TTC549 (cell line): ENCODE data around the gene CACNA1I.

Experiments
- FAIRE-seq: peaks from 2 replicates; lab custom pipeline; 2012; peaks lifted over from hg19 to GRCh38; lab: Jason Lieb, UNC

Gene CACNA1I

DNA sequence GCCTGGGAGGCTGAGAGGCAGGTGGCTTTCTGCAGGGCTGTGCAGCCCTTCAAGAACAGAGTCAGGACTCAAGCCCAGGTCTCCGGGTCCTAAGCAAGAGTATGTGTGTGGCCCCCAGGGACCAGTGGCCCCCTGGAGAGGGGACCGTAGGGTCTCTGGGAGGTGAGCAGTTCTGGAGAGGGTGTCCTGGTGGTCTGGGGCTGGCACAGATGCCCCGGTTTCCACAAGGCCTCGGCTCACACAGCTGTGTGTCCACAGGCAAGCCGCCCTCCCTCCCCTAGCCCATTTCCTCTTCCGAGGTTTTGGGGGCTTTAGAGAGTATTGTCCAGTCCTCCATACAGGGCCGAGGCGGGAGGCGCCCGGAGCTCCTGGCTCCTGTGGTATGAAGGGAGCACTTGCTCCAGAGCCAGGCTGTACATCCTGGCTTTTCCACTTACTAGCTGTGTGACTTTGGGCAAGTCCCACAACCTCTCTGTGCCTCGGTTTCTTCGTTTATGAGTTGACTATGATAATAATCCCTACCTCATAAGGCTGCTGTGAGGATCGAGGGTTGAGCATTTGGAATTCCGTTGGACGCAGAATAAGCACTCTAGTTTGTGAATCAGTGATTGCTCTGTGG is 34.6 kb upstream of the CACNA1I start:
- FAIRE-seq = no peak

DNA sequence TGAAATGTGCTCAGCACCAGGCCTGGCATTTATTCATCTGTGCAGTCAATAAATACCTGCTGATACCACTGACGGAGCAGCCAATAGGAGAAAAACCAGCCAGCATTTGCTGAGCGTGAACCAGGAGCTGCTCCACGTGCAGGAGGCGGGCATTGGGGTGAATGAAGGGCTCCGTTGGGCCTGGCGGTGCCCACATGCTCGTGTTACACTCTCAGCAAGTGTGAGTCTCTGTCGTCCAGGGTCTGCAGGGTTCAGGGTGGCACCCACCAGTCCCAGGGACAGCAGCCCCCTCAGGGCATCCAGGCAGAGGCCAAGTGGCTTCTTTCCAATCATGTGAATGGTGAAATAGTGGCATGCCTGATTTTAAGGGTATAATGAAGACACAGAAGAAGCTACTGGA is 33.8 kb upstream of the CACNA1I start:
- no peak for FAIRE-seq

DNA sequence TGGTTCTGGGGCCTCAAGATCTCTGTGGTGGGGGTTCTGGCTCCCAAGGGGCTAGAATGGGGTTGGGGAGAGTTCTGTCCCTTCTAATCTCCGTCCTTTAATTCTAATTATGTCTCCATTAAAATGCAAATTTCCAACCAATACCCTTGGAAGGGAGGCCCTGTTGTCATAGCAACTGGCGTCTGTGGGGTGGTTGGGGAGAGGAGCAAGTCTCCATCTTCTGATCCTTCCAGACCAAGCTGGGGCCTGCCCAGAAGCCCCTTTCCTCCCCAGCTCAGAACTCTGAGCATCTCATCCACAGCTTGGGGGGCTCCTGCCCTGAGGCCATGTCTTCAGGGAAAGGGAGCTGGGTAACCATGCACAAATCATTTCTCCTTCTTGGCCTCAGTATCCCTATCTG is 32.6 kb upstream of the CACNA1I start:
- no peak for FAIRE-seq

DNA sequence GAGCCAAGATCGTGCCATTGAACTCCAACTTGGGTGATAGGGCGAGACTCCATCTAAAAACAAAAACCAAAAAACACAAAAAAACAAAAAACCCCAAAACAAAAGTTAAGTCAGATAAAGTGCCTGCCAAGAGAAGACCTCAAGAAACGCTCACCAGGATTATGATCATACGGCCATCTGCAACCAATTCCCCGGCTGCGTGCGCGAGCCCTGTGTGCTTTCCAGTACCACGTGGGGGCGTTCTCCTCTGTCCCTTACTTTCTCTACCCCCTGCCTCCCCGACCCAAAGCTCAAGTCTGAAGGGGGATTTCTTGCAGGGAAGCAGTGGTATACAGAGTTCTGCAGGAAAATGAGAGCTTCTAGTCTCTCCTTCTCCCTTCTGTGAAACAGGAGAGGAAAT is 27.5 kb upstream of the CACNA1I start:
- FAIRE-seq = no peak

DNA sequence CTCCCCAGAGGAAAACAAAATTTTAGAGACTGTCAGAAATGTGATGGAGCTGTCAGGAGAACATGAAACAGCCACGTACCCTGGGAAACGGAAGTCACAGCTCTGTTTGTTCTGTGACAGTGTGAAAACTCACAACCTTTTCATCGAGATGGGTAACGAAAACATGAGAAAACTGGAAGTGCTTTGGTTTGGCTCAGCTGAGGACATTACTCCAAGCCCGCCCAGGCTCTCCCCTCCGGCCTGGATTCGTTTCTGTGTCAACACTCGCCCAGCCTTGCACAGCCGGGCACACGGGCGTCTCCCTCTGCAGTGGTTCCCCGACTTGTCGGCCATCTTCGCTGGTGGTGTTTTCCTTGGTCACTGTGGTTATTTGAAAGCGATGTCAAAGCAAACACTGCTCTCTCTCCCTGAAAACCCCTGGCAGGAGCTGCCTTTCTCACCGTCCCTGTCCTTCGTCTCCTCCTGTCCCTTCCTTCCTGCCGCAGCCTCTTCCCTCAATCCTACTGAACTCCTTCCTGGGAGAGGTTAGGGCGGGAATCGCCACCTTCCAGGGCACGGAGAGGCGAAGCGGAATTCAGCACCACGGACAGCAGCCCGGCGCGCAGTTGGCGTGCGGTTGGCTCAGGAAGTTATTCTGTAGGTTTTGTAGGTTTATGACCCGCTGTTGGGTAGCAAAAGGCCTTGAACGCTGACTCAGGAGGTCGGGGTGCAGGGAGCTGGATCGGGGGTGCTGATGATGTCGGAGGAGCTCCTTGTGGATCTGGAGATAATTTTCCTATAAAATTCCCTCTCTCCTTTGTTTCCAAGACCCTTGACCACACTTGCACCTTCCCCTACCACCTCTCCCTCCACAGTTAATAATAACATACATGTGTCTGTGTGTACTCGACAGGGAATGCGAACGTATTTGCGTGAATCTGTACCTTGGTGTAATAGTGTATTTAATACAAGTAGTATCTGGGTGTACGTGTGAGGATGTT is 24.9 kb upstream of the CACNA1I start:
- no peak for FAIRE-seq

DNA sequence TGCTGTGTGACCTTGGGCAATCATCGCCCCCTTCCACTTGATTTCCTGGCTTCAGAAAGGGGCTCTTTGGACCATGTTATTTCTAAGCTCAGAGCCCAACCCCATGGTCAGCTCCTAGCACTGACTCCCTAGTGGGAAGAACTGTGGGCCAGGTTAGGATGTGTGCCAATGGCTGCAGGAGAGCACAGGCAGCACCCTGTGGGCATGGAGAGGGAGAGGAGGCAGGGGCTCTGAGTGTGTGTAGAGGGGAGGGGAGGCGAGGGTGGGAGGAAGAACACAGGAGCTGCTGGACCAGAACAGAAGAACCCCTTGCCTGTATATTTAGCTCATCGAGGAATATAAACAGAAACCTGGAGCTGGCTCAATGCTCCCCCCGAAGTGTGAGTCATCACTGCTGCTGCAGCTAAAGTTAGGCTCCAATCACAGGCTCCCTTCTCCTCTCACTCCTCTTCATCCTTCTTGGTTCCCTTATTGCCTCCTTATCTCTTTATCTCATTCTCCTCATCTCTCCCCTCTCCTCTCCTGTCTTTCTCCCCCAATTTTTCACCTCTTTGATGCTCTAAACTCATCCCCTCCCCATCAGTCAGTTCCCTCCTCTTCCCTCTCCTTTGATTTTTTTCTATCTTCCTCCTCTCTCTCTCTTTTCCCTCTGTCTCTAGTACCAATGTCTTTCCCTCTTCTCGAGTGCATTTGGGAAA is 23.5 kb upstream of the CACNA1I start:
- FAIRE-seq = no peak

DNA sequence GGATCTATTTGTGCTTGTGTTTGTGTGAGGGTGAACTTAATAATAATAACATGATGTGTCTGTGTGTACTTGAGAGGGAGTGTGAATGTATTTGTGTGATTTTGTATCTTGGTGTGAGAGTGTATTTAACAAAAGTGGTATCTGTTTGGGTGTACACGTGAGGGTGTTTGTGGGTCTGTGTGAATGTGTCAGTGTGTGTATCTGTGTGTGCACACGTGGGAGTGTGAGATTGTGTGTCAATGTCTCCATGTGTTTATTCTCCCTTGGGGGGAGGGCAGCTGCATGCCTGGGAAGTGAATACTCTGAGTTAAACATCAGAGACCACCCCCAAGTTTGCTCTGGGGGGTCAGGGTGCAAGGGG is 23.0 kb upstream of the CACNA1I start:
- no peak for FAIRE-seq

DNA sequence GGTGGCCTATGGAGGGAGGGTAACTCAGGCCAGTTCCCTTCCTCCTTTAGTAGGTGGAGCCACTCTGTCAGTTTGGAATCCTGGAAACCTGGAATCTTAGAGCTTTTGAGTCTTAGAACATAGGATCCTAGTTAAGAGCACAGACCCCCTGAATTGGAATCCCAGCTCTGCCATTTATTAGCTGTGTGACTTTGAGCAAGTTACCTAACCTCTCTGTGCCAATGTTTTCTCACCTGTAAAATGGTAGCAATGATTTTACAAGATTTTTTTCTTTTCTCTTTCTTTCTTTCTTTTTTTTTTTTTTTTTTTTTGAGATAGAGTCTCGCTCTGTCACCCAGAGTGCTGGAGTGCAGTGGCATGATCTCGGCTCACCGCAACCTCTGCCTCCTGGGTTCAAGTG is 17.1 kb upstream of the CACNA1I start:
- no peak for FAIRE-seq

DNA sequence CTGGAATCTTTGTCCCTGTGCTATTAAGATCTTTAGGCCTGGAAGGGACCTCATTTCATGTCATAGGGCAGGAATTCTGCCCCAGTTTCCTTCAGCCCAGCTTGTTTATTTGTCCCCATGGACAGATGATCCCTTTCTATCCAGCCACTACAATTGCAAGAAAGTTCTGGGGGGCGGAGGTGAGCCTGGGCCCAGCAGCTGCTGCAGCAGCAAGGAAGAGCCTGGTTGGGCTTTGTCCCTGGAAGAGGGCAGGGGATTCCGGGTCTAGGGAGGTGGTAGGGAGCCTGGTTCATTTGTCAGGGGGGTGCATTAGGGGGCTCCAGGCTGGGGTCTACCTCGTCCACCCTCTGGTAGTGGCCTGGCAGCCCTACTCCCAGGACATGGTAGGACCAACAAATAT is 16.4 kb upstream of the CACNA1I start:
- no peak for FAIRE-seq

DNA sequence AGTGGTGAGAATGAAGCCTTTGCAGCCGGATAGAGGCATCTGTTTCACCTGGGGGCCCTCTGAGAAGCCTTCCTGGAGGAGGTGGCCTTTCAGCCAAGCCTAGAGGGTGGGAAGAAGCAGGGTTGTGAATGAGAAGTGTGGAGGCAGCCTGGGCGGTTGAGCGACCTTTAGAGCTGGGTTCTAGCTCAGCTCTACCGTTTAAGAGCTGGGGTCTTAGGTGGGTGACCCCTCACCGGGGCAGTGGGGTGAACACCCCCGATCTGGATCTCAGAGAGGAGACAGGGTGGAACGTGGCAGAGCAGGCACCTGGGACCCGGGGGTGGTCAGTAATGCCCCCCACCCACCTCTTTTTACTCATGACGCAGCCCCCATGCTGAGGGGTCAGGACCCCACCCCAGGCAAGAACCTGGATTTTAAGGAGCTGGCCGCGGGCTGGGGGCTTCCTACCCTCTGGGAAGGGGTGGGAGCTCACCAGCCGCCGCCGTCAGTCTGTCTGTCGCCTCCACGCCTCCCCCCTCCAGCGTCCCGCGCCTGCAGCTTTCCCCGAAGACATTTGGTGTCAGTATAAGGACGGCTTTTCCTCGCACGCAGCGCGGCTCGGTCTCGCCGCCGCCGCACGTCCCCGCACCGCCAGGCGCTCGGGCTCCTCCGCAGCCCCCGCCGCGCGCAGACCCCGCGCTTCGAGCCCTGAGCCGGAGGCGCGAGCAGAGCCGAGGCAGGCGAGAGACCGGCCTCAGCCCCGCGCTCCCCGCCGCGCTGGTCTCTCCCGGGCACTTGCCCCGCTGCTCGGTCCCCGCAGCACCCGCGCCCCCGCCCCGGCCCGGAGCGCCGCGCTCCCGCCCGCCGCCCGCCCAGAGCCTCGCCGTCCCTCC is 13.3 kb upstream of the CACNA1I start:
- FAIRE-seq = no peak

DNA sequence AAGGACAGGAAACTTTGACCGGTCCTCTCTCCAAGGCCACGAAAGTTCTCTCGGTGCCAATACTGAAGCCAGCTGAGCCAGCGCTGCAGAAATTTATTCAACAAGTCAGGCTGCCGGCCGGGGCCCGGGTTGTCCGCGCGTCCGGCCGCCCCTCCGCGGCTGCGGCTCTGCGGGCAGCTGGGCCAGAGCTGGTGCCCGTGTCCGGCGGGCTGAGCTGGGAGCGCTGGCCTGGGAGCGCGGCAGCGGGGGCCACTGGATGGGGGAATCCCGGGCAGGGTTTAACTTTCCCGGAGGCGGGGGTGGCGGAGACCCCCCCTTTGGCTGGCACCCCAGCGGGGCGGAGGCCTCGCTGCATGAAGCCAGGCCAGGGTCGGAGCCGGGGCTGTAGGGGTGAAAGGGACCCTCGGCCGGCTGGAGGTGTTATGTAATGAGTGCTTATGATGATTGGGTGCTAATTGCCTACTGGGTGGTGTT is 12.3 kb upstream of the CACNA1I start:
- no peak for FAIRE-seq

DNA sequence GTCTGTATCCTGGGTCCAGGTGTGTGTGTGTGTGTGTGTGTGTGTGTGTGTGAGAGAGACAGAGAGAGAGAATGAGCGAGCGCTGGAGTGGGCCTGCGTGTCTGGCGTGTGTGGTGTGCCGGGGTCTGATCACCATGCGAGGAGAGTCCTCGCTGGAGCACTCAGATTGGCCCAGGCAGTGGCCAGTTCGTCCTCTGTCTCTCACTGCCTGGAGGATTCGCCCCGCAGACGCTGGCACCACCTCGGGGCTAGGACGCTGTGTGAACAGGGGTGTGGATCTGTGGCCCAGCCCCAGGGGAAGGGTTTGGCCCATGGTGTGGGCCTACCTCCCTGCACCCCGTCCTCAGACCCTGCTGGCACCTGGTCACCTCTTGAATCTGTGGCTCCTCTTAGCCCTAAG is 11.6 kb upstream of the CACNA1I start:
- FAIRE-seq = no peak

DNA sequence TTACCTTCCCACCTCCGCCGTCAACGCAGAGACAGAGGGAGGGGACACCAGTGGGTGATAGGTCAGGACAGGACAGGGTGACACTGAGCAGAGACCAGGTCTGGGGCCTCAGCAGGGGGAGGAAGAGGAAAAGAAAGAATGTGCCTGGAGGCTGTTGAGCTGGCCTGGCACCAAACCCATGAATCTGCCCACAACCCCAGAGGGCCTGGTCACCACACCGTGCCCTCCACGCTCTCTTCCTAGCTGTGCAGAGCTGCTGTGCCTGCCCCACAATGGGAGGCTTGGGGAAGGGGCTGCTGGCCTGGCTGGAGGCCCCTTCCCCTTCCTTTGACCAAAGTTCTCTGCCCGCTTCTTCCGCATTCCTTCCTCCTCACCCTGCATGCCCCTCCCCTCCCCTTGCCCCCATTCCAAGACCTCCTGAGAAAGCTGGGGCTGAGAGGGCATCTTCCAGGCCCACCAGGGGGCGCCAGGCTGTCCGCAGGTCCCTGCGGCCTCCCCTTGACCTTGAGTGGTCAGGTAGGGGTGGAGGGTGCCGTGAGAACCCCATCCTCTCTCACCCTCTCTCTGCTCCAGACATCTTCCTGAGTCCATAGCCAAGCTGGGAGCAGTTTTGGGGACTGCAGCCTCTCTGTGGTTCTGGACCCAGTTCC is 11.0 kb upstream of the CACNA1I start:
- no peak for FAIRE-seq

DNA sequence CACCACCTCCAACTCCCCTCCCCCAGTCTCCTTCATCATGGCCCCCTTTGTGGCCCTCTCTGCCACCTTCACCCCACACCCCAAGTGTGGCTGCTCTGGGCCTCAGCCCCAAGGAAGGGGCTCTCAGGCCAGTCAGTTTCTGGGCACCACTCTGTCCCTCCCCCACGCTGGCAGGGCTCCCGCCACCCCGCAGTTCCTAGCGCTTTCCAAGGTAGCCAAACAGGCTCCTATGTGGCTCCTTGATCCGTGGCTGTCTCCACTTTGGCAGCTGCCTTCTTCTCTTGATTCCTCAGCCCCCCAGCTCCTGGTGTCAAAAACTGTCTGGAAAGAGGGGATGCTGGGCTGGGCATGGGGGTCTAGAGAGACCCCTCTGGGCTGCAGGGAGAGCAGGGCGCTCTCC is 10.4 kb upstream of the CACNA1I start:
- no peak for FAIRE-seq

DNA sequence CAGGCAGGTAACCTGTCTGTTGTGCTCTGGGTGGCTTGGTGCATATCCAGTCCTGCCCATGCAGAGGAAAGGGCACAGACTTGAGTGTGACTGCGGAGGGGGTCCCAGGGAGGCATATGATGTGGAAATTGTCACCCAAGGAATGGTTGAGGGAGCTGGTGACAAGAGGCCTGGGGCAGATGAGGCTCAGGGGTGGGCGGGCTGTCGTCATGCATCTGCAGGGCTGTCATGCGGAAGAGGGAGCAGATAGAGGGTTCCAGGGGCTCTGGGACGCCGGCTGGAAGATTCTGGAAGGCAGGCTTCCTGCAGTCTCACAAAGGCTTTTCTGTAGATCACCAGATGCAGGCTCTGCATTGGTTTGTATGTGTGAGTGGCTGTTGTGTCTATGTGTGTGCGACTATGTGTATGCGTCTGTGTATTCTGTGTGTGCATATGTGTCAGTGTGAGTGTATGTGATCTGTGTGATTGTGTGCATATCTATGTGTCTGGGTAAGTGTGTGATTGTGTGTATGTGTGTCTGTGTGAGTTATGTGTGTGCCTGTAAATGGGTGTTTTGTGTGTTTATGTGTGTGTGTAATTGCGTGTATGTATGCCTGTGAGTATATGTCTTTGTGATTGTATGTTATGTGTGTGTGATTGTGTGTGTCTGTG is 7.6 kb upstream of the CACNA1I start:
- no peak for FAIRE-seq

DNA sequence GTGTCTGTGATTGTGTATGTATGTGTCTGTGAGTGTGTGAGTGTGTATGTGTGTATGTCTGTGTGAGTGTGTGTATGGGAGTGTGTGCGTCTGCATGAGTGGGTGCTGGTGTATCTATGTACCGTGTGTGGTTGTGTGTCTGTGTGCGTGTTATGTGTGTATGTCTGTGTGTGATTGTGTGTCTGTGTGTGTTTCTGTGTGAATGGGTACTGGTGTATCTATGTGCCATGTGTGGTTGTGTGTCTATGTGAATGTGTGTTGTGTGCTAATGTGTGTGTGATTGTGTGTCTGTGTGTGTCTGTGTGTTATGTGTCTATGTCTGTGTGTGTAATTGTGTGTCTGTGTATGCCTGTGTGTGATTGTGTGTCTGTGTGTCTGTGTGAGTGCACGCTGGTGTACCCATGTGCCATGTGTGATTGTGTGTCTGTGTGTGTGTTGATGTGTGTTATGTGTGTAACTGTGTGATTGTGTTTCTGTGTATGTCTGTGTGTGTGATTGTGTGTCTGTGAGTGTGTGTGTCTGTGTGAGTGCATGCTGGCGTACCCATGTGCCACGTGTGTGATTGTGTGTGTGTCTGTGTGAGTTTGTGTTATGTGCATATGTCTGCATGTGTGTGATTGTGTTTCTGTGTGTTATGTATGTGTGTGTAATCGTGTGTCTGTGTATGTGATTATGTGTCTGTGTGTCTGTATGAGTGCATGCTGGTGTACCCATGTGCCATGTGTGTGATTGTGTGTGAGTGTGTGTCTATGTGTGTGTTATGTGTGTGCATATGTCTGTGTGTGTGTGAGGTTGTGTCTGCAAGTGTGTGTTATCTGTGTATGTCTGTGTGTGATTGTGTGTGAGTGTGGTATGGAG is 6.8 kb upstream of the CACNA1I start:
- no peak for FAIRE-seq

DNA sequence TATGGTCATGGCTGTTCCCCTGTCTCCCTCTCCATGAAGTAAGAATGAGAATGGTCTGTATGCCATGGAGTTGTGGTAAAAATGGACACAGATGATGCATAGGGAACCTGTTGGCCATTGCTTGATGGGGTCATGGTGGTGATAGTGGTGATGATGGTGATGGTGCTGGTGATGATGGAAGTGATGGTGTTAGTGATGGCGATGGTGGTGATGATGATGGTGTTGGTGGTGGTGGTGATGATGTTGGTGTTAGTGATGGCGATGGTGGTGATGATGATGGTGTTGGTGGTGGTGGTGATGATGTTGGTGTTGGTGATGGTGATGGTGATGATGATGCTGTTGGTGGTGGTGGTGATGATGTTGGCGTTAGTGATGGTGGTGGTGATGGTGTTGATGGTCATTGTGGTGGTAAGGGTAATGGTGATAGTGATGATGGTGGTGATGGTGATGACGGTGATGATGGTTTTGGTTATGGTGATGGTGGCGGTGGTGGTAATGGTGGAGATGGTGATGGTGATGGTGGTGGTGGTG is 5.1 kb upstream of the CACNA1I start:
- no peak for FAIRE-seq

DNA sequence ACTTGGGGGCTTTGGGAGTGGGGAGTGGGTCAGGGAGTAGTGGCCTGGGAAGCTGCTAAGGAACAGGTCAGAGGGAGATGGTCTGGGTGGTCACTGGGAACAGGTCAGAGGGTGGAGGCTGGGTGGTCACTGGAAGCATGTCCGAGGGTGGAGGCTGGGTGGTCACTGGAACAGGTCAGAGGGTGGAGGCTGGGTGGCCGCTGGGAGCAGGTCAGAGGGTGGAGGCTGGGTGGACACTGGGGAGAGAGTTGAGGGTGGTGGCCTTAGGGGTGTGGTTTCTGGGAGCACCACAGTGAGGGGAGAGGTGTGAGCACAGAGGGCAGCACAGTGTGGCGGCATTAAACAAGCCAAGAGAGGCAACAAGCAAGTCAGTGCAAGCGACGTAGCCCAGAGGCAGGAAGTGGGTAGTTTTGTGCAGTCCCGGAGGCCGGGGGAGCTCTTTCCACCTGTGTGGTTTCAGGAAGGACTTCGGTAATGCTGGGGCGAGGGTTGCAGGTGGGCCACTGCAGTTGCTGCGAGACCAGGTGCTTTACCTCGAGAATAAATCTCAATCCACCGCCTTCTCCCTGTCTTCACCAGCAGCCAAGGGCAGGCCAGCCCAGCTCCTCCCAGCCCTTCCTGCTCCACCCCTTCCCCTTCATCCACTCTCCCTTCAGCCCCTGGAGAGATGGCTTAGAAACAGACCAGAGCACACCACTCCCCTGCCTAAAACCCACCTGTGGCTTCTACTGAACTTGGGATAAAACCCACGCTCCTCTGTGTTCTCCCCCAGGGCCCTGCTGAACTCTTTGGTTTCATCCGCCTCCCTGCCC is 3.2 kb upstream of the CACNA1I start:
- no peak for FAIRE-seq
